ENCODE results near the gene NAALADL2.

The NAALADL2 gene

DNA sequence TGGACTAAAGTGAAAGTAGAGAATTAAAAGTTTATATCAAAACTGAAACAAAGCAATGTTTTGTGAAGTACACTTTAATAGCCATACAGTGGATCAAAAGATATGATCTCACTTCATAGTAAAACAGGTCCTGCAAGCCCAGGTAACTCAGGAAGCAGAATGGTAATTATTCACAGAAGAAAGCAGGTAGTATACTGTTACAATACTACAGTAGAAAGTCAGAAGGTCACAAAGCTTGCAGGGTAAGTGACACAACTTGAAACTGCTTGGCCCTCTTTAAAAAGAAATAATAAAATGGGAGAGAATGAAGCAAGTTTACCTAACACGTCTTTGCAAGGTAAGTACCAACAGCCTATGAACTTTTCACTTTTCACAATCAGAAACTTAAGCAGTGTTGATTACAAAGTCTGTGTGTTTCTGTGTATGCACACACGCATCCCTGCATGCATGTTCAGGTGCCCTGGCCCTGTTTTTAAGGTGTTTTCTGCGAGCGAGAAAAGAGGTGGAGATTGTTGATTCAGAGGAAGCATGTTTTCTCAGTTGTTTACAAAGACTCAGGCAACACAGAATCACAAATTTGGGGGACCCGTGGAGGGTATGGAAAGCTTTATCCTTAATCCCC, at the start of gene NAALADL2:
TSS of gene NAALADL2 (plus strand) at position 221 of the 622 bp plus-strand sequence.
- TF ChIP-seq, protein P1, sequence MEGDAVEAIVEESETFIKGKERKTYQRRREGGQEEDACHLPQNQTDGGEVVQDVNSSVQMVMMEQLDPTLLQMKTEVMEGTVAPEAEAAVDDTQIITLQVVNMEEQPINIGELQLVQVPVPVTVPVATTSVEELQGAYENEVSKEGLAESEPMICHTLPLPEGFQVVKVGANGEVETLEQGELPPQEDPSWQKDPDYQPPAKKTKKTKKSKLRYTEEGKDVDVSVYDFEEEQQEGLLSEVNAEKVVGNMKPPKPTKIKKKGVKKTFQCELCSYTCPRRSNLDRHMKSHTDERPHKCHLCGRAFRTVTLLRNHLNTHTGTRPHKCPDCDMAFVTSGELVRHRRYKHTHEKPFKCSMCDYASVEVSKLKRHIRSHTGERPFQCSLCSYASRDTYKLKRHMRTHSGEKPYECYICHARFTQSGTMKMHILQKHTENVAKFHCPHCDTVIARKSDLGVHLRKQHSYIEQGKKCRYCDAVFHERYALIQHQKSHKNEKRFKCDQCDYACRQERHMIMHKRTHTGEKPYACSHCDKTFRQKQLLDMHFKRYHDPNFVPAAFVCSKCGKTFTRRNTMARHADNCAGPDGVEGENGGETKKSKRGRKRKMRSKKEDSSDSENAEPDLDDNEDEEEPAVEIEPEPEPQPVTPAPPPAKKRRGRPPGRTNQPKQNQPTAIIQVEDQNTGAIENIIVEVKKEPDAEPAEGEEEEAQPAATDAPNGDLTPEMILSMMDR (IDR thresholded peaks at IDR 0.05; ENCODE audit: insufficient read depth, low read depth, low read length, missing control alignments) = no peak
- H3K4me3 ChIP-seq (ENCODE audit: low read depth, low read length) = no peak within 1 kb of the TSS
- no peak for DNase-seq (ENCODE audit: low read depth)

DNA sequence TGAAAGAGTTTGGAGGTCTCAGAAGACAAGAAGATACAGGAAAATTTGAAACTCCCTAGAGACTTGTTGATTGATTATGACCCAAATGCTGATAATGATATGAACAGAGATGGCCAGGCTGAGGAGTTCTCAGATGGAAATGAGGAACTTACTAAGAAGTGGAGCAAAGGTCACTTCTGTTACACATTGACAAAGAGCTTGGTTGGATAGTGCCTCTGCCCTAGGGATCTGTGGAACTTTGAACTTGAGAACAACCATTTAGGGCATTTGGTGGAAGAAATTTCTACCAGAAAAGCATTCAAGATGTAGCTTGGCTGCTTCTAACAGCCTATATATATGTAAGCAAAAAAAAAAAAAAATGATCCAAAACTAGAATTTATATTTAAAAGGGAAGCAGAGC, 48.9 kb upstream of the NAALADL2 start:
- H3K4me3 ChIP-seq (ENCODE audit: low read depth, low read length) = no peak overlapping the region
- TF ChIP-seq, protein P1 (IDR thresholded peaks at IDR 0.05; ENCODE audit: insufficient read depth, low read depth, low read length, missing control alignments) = no peak
- no peak for DNase-seq (ENCODE audit: low read depth)

DNA sequence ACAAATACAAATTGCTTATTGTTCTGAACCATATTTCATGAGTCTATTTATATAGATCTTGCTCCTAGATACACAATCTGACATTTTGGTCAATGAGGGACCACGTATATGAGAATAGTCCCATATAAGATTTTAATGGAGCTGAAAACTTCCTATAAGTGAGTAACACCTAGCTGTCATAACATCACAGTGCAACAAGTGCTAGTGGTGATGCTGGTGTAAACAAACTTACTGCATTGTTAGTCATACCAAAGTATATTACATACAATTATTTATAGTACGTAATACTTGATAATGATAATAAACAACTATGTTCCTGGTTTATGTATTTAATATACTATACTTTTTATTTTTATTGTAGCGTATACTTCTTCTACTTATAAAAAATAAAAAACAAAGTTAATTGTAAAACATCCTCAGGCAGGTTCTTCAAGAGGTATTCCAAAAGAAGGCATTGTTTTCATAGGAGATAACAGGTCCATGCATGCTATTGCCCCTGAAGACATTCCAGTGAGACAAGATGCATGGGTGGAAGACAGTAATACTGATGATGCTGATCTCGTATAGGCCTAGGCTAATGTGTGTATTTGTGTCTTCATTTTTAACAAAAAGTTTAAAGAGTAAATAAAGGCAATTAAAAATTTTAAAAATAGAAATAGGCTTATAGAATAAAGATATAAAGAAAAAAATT, 46.8 kb upstream of the NAALADL2 start:
- TF ChIP-seq, protein P1 (IDR thresholded peaks at IDR 0.05; ENCODE audit: insufficient read depth, low read depth, low read length, missing control alignments) = no peak
- DNase-seq (ENCODE audit: low read depth) = no peak
- no peak overlapping the region for H3K4me3 ChIP-seq (ENCODE audit: low read depth, low read length)

DNA sequence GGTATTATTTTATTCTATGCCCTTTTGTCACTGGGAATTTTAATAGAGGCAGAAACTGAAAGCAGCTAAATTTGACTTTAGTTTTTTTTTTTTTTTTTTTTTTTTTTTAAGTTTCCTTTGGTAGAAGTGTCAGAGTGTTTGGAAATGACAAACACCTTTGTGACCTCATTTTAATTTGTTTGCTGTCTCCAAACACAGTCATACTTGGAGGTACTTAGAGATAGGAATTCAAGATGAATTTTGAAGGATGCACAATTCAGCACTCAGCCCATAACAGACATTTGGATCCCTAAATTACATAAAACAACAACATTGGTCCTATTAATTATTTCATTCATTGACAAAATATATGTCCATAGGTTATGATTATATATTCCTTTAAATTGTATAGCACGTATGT, 43.4 kb upstream of the NAALADL2 start:
- no peak overlapping the region for H3K4me3 ChIP-seq (ENCODE audit: low read depth, low read length)
- TF ChIP-seq, protein P1 (IDR thresholded peaks at IDR 0.05; ENCODE audit: insufficient read depth, low read depth, low read length, missing control alignments) = no peak
- DNase-seq (ENCODE audit: low read depth) = no peak

DNA sequence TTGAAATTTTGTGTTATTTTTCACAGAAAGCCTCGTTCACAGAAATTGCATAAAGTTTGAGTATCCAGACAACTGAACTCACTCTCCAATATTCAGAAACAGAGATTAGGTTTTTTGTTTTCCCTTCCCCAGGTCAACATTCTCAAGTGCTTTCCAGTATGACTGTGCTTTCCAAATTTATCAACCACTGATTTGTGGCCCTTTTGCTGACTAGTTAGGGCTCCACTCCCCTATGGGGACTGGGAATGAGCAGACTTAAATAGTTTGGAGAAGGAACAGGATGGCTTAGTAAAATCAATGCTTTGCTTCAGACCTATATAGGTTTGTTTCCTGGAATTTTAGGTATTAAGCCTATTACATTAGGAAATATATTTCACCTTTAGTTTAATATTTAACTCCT, 38.2 kb upstream of the NAALADL2 start:
- DNase-seq (ENCODE audit: low read depth) = no peak
- H3K4me3 ChIP-seq (ENCODE audit: low read depth, low read length) = no peak overlapping the region
- TF ChIP-seq, protein P1 (IDR thresholded peaks at IDR 0.05; ENCODE audit: insufficient read depth, low read depth, low read length, missing control alignments) = no peak

DNA sequence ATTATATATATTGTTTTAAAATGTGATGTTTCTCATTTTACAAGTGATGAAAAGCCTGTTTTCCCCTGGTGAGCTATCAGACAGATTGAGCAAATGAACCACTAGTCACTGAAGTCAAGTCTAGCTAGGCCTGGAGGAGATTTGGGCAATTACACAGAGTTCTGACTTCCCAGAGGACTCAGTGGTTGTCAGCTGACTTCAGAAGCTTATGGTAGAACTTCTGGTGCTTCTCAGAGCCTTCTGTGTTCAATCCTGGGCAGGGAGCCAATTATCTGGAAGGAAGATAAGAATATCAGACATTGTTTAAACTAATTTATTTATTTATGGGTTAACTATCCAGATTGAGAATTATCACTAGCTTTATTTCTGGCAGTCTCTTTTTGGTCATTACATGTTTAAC, 37.7 kb upstream of the NAALADL2 start:
- TF ChIP-seq, protein P1 (IDR thresholded peaks at IDR 0.05; ENCODE audit: insufficient read depth, low read depth, low read length, missing control alignments) = no peak
- H3K4me3 ChIP-seq (ENCODE audit: low read depth, low read length) = no peak overlapping the region
- no peak for DNase-seq (ENCODE audit: low read depth)

All from GM12865 (cell line).